DOHH2 (cell line): ENCODE results near the gene AIF1L.

Source experiments
- EZH2phosphoT487 ChIP-seq: fragments of 200-600 bp; sonication (generic); IDR thresholded peaks from 2 replicates; pipeline ENCODE4 v1.6.1; 2017; ENCODE audit warnings: borderline replicate concordance, mild to moderate bottlenecking, antibody characterized with exemption, low read length, moderate library complexity, mixed read lengths
- TF ChIP-seq, protein P1 (sequence below): fragments of 200-600 bp; sonication (generic); IDR thresholded peaks from one replicate; pipeline ENCODE4 v1.5.1; 2014; ENCODE audit warnings: antibody characterized with exemption, mild to moderate bottlenecking, low read depth, low read length; ENCODE audit not compliant: poor library complexity, severe bottlenecking

- TF ChIP-seq, protein P1, sequence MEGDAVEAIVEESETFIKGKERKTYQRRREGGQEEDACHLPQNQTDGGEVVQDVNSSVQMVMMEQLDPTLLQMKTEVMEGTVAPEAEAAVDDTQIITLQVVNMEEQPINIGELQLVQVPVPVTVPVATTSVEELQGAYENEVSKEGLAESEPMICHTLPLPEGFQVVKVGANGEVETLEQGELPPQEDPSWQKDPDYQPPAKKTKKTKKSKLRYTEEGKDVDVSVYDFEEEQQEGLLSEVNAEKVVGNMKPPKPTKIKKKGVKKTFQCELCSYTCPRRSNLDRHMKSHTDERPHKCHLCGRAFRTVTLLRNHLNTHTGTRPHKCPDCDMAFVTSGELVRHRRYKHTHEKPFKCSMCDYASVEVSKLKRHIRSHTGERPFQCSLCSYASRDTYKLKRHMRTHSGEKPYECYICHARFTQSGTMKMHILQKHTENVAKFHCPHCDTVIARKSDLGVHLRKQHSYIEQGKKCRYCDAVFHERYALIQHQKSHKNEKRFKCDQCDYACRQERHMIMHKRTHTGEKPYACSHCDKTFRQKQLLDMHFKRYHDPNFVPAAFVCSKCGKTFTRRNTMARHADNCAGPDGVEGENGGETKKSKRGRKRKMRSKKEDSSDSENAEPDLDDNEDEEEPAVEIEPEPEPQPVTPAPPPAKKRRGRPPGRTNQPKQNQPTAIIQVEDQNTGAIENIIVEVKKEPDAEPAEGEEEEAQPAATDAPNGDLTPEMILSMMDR, result no peak
- TF ChIP-seq EZH2phosphoT487, result no peak
Observed at GRCh38 chr9:131161585-131161984, 65.3 kb downstream of the AIF1L start.
